ENCODE measurements around the gene DDX25. TPM values are rescaled to one million over a fixed set of nuclear protein-coding genes. Genes with fewer than 3 reads are reported as not detected.

The DDX25 gene
- total and polyA plus RNA-seq, 9 of the 15 experiments (the other 6 are each of a cell fraction or from before 2014, with no cell fraction given), result not detected

DNA sequence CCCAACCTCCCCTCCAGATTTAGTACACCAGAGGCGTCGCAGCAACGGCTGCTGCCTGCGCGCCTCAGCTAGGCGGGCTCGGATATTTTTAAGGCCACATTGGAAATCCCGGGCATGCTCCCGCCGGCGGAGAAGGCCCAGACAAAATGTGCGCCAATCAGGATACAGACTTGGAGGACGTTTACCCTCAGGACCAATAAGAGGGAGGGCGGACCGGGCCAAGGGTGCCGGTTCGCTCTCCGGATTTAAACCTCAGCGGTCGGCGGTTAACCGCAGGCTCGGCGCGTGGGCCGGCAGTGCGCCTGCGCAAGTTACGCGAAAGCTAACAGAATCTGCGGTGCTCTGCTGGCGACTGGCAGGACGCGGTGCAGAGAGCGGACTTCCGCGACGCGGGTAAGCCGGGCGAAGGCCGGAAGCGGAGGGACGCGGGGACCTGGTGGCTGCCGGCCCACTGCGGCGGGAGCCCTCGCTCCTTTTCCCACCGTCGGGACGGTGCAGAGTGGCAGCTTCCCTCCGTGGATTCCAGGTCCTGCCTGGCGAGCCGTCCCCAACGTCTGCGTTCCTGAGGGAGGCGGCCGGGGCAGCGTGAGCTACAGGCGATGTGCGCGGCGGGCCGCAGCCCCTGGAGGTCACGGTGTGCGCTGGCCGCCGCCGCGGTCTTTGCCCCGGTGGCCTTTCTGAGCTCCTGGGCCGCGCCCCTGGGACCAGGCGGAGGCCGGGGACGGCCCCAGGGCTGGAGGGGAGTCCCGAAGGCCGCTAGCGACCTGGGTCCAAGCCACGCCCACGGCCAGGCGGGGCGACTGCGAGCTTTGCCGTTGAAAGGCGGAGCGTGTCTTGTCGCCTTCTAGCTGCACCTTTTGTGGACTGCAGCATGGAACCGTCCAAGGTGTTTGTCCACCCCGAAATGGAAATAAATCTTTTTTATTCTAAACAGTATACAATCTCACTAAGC, 16.7 kb upstream of the DDX25 start, which contains the start of gene HYLS1 (continued):
- TF ChIP-seq TAL1 (IDR thresholded peaks at IDR 0.05) (no peak), ZNF79 (CRISPR knock-in tag; IDR thresholded peaks at IDR 0.05; ENCODE audit: low read depth) (no peak), ZNF24 (IDR thresholded peaks at IDR 0.05) (peak; percentile 91), RAD21 (CRISPR knock-in tag; conservative IDR thresholded peaks at IDR 0.05 in 1 of 2, IDR thresholded peaks at IDR 0.05 in 1 of 2) (peak in 1 of 2 experiments; percentile 21; a peak in 1 of 4 replicates), HDAC3 (IDR thresholded peaks at IDR 0.05; ENCODE audit: borderline replicate concordance, partially characterized antibody) (peak; percentile 86), ZNF23 (CRISPR knock-in tag; IDR thresholded peaks at IDR 0.05) (no peak), ZBTB1 (CRISPR knock-in tag; IDR thresholded peaks at IDR 0.05; ENCODE audit: borderline replicate concordance, low read depth) (peak; percentile 81; the same call in 1 of the 2 replicates), NCOA2 (IDR thresholded peaks at IDR 0.05; ENCODE audit: partially characterized antibody in 2 of 2) (no peak), ZNF311 (CRISPR knock-in tag; IDR thresholded peaks at IDR 0.05) (no peak), DDX20 (tag; IDR thresholded peaks at IDR 0.05; ENCODE audit: low read depth) (no peak), PHF21A (IDR thresholded peaks at IDR 0.05; ENCODE audit: borderline replicate concordance, low read depth) (0 out of 2 replicates have a peak, but pooled peaks have one; percentile 22)
- TF ChIP-seq, protein P1, sequence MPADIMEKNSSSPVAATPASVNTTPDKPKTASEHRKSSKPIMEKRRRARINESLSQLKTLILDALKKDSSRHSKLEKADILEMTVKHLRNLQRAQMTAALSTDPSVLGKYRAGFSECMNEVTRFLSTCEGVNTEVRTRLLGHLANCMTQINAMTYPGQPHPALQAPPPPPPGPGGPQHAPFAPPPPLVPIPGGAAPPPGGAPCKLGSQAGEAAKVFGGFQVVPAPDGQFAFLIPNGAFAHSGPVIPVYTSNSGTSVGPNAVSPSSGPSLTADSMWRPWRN (IDR thresholded peaks at IDR 0.05; ENCODE audit: low read depth), result peak; percentile 80
- TF ChIP-seq, protein P2, sequence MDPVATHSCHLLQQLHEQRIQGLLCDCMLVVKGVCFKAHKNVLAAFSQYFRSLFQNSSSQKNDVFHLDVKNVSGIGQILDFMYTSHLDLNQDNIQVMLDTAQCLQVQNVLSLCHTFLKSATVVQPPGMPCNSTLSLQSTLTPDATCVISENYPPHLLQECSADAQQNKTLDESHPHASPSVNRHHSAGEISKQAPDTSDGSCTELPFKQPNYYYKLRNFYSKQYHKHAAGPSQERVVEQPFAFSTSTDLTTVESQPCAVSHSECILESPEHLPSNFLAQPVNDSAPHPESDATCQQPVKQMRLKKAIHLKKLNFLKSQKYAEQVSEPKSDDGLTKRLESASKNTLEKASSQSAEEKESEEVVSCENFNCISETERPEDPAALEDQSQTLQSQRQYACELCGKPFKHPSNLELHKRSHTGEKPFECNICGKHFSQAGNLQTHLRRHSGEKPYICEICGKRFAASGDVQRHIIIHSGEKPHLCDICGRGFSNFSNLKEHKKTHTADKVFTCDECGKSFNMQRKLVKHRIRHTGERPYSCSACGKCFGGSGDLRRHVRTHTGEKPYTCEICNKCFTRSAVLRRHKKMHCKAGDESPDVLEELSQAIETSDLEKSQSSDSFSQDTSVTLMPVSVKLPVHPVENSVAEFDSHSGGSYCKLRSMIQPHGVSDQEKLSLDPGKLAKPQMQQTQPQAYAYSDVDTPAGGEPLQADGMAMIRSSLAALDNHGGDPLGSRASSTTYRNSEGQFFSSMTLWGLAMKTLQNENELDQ (CRISPR knock-in tag; IDR thresholded peaks at IDR 0.05; ENCODE audit: borderline replicate concordance), result no peak
- TF ChIP-seq, protein P3, sequence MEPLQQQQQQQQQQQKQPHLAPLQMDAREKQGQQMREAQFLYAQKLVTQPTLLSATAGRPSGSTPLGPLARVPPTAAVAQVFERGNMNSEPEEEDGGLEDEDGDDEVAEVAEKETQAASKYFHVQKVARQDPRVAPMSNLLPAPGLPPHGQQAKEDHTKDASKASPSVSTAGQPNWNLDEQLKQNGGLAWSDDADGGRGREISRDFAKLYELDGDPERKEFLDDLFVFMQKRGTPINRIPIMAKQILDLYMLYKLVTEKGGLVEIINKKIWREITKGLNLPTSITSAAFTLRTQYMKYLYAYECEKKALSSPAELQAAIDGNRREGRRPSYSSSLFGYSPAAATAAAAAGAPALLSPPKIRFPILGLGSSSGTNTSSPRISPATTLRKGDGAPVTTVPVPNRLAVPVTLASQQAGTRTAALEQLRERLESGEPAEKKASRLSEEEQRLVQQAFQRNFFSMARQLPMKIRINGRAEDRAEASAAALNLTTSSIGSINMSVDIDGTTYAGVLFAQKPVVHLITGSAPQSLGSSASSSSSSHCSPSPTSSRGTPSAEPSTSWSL (CRISPR knock-in tag; IDR thresholded peaks at IDR 0.05; ENCODE audit: borderline replicate concordance), result no peak
- TF ChIP-seq, protein P4, sequence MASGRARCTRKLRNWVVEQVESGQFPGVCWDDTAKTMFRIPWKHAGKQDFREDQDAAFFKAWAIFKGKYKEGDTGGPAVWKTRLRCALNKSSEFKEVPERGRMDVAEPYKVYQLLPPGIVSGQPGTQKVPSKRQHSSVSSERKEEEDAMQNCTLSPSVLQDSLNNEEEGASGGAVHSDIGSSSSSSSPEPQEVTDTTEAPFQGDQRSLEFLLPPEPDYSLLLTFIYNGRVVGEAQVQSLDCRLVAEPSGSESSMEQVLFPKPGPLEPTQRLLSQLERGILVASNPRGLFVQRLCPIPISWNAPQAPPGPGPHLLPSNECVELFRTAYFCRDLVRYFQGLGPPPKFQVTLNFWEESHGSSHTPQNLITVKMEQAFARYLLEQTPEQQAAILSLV (tag; IDR thresholded peaks at IDR 0.05), result no peak
- TF ChIP-seq, protein P5, sequence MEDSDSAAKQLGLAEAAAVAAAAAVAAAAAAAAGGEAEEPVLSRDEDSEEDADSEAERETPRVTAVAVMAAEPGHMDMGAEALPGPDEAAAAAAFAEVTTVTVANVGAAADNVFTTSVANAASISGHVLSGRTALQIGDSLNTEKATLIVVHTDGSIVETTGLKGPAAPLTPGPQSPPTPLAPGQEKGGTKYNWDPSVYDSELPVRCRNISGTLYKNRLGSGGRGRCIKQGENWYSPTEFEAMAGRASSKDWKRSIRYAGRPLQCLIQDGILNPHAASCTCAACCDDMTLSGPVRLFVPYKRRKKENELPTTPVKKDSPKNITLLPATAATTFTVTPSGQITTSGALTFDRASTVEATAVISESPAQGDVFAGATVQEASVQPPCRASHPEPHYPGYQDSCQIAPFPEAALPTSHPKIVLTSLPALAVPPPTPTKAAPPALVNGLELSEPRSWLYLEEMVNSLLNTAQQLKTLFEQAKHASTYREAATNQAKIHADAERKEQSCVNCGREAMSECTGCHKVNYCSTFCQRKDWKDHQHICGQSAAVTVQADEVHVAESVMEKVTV (CRISPR knock-in tag; IDR thresholded peaks at IDR 0.05), result no peak
- TF ChIP-seq, protein P6, sequence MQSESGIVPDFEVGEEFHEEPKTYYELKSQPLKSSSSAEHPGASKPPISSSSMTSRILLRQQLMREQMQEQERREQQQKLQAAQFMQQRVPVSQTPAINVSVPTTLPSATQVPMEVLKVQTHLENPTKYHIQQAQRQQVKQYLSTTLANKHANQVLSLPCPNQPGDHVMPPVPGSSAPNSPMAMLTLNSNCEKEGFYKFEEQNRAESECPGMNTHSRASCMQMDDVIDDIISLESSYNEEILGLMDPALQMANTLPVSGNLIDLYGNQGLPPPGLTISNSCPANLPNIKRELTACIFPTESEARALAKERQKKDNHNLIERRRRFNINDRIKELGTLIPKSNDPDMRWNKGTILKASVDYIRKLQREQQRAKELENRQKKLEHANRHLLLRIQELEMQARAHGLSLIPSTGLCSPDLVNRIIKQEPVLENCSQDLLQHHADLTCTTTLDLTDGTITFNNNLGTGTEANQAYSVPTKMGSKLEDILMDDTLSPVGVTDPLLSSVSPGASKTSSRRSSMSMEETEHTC (IDR thresholded peaks at IDR 0.05), result no peak

Data from K562 (cell line).